Vagina (tissue), 2 donors: ENCODE measurements around the gene RPP14.

Experiments used
- POLR2A ChIP-seq, 2 donors: fragments of 450-650 bp; IDR thresholded peaks; one replicate each; pipeline ENCODE4 v1.6.1; 2017; ENCODE audit warnings: antibody characterized with exemption in 2 of 2, mild to moderate bottlenecking in 2 of 2, moderate library complexity in 2 of 2
- POLR2AphosphoS5 ChIP-seq, 2 donors: sonication (generic); formaldehyde crosslinking; IDR thresholded peaks; one replicate each; pipeline ENCODE4 v1.9.0; 2017; ENCODE audit warnings: antibody characterized with exemption in 2 of 2, mild to moderate bottlenecking in 2 of 2, low read depth in 1 of 2; ENCODE audit not compliant: insufficient read depth in 1 of 2
- TF ChIP-seq, protein P1 (sequence below), 3 experiments: fragments of 450-650 bp in 2 of 3; fragments of 200-600 bp in 1 of 3; sonication (generic) in 1 of 3; IDR thresholded peaks; one replicate each; pipeline ENCODE4 v1.5.1; 2017 to 2019; ENCODE audit warnings: antibody characterized with exemption in 3 of 3, mild to moderate bottlenecking in 2 of 3, moderate library complexity in 2 of 3

DNA sequence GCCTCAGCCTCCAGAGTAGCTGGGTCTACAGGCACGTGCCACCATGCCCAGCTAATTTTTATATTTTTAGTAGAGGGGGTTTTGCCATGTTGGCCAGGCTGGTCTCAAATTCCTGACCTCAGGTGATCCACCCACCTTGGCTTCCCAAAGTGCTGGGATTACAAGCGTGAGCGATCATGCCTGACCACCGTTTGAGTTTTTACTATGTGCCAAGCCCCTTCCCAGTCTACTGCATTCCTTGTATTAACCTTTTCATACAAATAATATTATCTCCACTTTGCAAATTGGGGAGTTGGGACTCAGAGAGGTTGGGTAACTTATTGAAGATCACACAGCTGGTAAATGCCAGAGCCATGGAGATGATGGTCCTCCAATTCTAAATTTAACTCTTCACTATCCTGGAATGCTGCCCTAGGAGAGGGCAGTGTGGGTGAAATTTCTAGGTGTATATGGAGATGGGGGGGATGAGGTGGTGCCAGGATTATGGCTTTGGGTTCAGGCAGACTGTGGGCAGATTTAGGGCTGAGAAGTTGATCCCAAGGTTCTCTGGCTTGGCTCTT, 25.6 kb downstream of the RPP14 start:
- no peak for TF ChIP-seq POLR2A (IDR thresholded peaks at IDR 0.05)
- TF ChIP-seq, protein P1, sequence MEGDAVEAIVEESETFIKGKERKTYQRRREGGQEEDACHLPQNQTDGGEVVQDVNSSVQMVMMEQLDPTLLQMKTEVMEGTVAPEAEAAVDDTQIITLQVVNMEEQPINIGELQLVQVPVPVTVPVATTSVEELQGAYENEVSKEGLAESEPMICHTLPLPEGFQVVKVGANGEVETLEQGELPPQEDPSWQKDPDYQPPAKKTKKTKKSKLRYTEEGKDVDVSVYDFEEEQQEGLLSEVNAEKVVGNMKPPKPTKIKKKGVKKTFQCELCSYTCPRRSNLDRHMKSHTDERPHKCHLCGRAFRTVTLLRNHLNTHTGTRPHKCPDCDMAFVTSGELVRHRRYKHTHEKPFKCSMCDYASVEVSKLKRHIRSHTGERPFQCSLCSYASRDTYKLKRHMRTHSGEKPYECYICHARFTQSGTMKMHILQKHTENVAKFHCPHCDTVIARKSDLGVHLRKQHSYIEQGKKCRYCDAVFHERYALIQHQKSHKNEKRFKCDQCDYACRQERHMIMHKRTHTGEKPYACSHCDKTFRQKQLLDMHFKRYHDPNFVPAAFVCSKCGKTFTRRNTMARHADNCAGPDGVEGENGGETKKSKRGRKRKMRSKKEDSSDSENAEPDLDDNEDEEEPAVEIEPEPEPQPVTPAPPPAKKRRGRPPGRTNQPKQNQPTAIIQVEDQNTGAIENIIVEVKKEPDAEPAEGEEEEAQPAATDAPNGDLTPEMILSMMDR (IDR thresholded peaks at IDR 0.05), result no peak
- TF ChIP-seq POLR2AphosphoS5 (IDR thresholded peaks at IDR 0.05; ENCODE audit: insufficient read depth in 1 of 2, low read depth in 1 of 2), result no peak
